ENCODE measurements around the gene AKAP8L.
"Not testable (repeated sequence)": the region's sequence is repeated elsewhere in the genome, so short reads cannot be mapped to it uniquely, and the experiment has no call there.

The AKAP8L gene

GRCh38 chr19:15399635-15400034, 19.2 kb downstream of the AKAP8L start:
- H3K27ac ChIP-seq (ENCODE audit: insufficient read depth, low read depth, low read length, poor library complexity, severe bottlenecking): no peak overlapping the region

GRCh38 chr19:15399234-15399515, 19.6 kb downstream of the AKAP8L start:
- peaks cover 41% of the 10 kb centered on the region for H3K36me3 ChIP-seq (ENCODE audit: control insufficient read depth, insufficient read depth, low read length)
- no peaks in the 10 kb centered on the region for H3K27me3 ChIP-seq (ENCODE audit: control insufficient read depth, insufficient read depth, low read length, poor library complexity, severe bottlenecking)
- WGBS, 2 experiments: 94 to 96% methylated on average over 8 of the region's 8 CpGs

More at GRCh38 chr19:15399635-15400034, 19.2 kb downstream of the AKAP8L start:
- no peaks in the 10 kb centered on the region for H3K4me1 ChIP-seq (ENCODE audit: control insufficient read depth, insufficient read depth, low read length)
- H3K9me3 ChIP-seq (ENCODE audit: control insufficient read depth, low read length): no peaks in the 10 kb centered on the region
- H3K27me3 ChIP-seq (ENCODE audit: control insufficient read depth, insufficient read depth, low read length, poor library complexity, severe bottlenecking): no peaks in the 10 kb centered on the region
- 95 to 97% methylated on average over 14 of the region's 14 CpGs for WGBS, 2 experiments
- H3K4me3 ChIP-seq (ENCODE audit: insufficient read depth, low read depth, low read length): no peak overlapping the region
- H3K36me3 ChIP-seq (ENCODE audit: control insufficient read depth, insufficient read depth, low read length): peaks cover 41% of the 10 kb centered on the region

GRCh38 chr19:15398501-15399233, 20.1 kb downstream of the AKAP8L start:
- no peak overlapping the region for H3K27ac ChIP-seq (ENCODE audit: insufficient read depth, low read depth, low read length, poor library complexity, severe bottlenecking)
- WGBS, 2 experiments: 96 to 97% methylated on average over 50 of the region's 50 CpGs
- H3K4me1 ChIP-seq (ENCODE audit: control insufficient read depth, insufficient read depth, low read length): no peaks in the 10 kb centered on the region
- H3K9me3 ChIP-seq (ENCODE audit: control insufficient read depth, low read length): no peaks in the 10 kb centered on the region
- no peaks in the 10 kb centered on the region for H3K27me3 ChIP-seq (ENCODE audit: control insufficient read depth, insufficient read depth, low read length, poor library complexity, severe bottlenecking)
- no peak overlapping the region for H3K4me3 ChIP-seq (ENCODE audit: insufficient read depth, low read depth, low read length)
- H3K36me3 ChIP-seq (ENCODE audit: control insufficient read depth, insufficient read depth, low read length): peaks cover 41% of the 10 kb centered on the region

More at GRCh38 chr19:15399234-15399515, 19.6 kb downstream of the AKAP8L start:
- no peak overlapping the region for H3K27ac ChIP-seq (ENCODE audit: insufficient read depth, low read depth, low read length, poor library complexity, severe bottlenecking)
- no peak overlapping the region for H3K4me3 ChIP-seq (ENCODE audit: insufficient read depth, low read depth, low read length)
- H3K9me3 ChIP-seq (ENCODE audit: control insufficient read depth, low read length): no peaks in the 10 kb centered on the region
- no peaks in the 10 kb centered on the region for H3K4me1 ChIP-seq (ENCODE audit: control insufficient read depth, insufficient read depth, low read length)

- H3K4me3 ChIP-seq (ENCODE audit: insufficient read depth, low read depth, low read length): no peak overlapping the region
- H3K27ac ChIP-seq (ENCODE audit: insufficient read depth, low read depth, low read length, poor library complexity, severe bottlenecking): no peak overlapping the region
- peaks cover 41% of the 10 kb centered on the region for H3K36me3 ChIP-seq (ENCODE audit: control insufficient read depth, insufficient read depth, low read length)
- H3K4me1 ChIP-seq (ENCODE audit: control insufficient read depth, insufficient read depth, low read length): no peaks in the 10 kb centered on the region
- WGBS, 2 experiments: 94 to 95% methylated on average over 11 of the region's 11 CpGs
- H3K9me3 ChIP-seq (ENCODE audit: control insufficient read depth, low read length): no peaks in the 10 kb centered on the region
- H3K27me3 ChIP-seq (ENCODE audit: control insufficient read depth, insufficient read depth, low read length, poor library complexity, severe bottlenecking): no peaks in the 10 kb centered on the region
Observed at GRCh38 chr19:15397782-15398181, 21.0 kb downstream of the AKAP8L start.

GRCh38 chr19:15397236-15397635, 21.6 kb downstream of the AKAP8L start:
- H3K27ac ChIP-seq (ENCODE audit: insufficient read depth, low read depth, low read length, poor library complexity, severe bottlenecking): no peak overlapping the region
- H3K4me1 ChIP-seq (ENCODE audit: control insufficient read depth, insufficient read depth, low read length): no peaks in the 10 kb centered on the region
- WGBS, 2 experiments: 94 to 95% methylated on average over 6 of the region's 6 CpGs
- no peak overlapping the region for H3K4me3 ChIP-seq (ENCODE audit: insufficient read depth, low read depth, low read length)
- no peaks in the 10 kb centered on the region for H3K27me3 ChIP-seq (ENCODE audit: control insufficient read depth, insufficient read depth, low read length, poor library complexity, severe bottlenecking)
- H3K36me3 ChIP-seq (ENCODE audit: control insufficient read depth, insufficient read depth, low read length): peaks cover 41% of the 10 kb centered on the region
- H3K9me3 ChIP-seq (ENCODE audit: control insufficient read depth, low read length): no peaks in the 10 kb centered on the region

- WGBS, 2 experiments: 94 to 98% methylated on average over 3 of the region's 3 CpGs
- no peaks in the 10 kb centered on the region for H3K9me3 ChIP-seq (ENCODE audit: control insufficient read depth, low read length)
- no peaks in the 10 kb centered on the region for H3K27me3 ChIP-seq (ENCODE audit: control insufficient read depth, insufficient read depth, low read length, poor library complexity, severe bottlenecking)
- no peak overlapping the region for H3K27ac ChIP-seq (ENCODE audit: insufficient read depth, low read depth, low read length, poor library complexity, severe bottlenecking)
- H3K36me3 ChIP-seq (ENCODE audit: control insufficient read depth, insufficient read depth, low read length): peaks cover 47% of the 10 kb centered on the region
- H3K4me1 ChIP-seq (ENCODE audit: control insufficient read depth, insufficient read depth, low read length): no peaks in the 10 kb centered on the region
- H3K4me3 ChIP-seq (ENCODE audit: insufficient read depth, low read depth, low read length): no peak overlapping the region
Observed at GRCh38 chr19:15396436-15396835, 22.4 kb downstream of the AKAP8L start.

GRCh38 chr19:15395251-15395650, 23.5 kb downstream of the AKAP8L start:
- not testable (repeated sequence) for H3K27me3 ChIP-seq (ENCODE audit: control insufficient read depth, insufficient read depth, low read length, poor library complexity, severe bottlenecking); H3K4me3 ChIP-seq (ENCODE audit: insufficient read depth, low read depth, low read length); H3K4me1 ChIP-seq (ENCODE audit: control insufficient read depth, insufficient read depth, low read length); H3K27ac ChIP-seq (ENCODE audit: insufficient read depth, low read depth, low read length, poor library complexity, severe bottlenecking); H3K9me3 ChIP-seq (ENCODE audit: control insufficient read depth, low read length)
- H3K36me3 ChIP-seq (ENCODE audit: control insufficient read depth, insufficient read depth, low read length): peaks cover 46% of the 10 kb centered on the region
- WGBS, 2 experiments: 93 to 94% methylated on average over 17 of the region's 17 CpGs

GRCh38 chr19:15394426-15394825, 24.4 kb downstream of the AKAP8L start:
- WGBS, 2 experiments: 97 to 100% methylated on average over 5 of the region's 5 CpGs
- Histone ChIP-seq H3K4me1 (ENCODE audit: control insufficient read depth, insufficient read depth, low read length) (no peaks in the 10 kb centered on the region), H3K4me3 (ENCODE audit: insufficient read depth, low read depth, low read length) (no peak overlapping the region), H3K9me3 (ENCODE audit: control insufficient read depth, low read length) (no peaks in the 10 kb centered on the region), H3K36me3 (ENCODE audit: control insufficient read depth, insufficient read depth, low read length) (peaks cover 47% of the 10 kb centered on the region), H3K27ac (ENCODE audit: insufficient read depth, low read depth, low read length, poor library complexity, severe bottlenecking) (no peak overlapping the region), H3K27me3 (ENCODE audit: control insufficient read depth, insufficient read depth, low read length, poor library complexity, severe bottlenecking) (no peaks in the 10 kb centered on the region)

- Histone ChIP-seq H3K27ac (ENCODE audit: insufficient read depth, low read depth, low read length, poor library complexity, severe bottlenecking) (no peak overlapping the region), H3K27me3 (ENCODE audit: control insufficient read depth, insufficient read depth, low read length, poor library complexity, severe bottlenecking) (no peaks in the 10 kb centered on the region), H3K4me1 (ENCODE audit: control insufficient read depth, insufficient read depth, low read length) (no peaks in the 10 kb centered on the region), H3K4me3 (ENCODE audit: insufficient read depth, low read depth, low read length) (no peak overlapping the region), H3K9me3 (ENCODE audit: control insufficient read depth, low read length) (no peaks in the 10 kb centered on the region), H3K36me3 (ENCODE audit: control insufficient read depth, insufficient read depth, low read length) (peaks cover 44% of the 10 kb centered on the region)
Observed at GRCh38 chr19:15393963-15394362, 24.8 kb downstream of the AKAP8L start.

GRCh38 chr19:15390814-15391213, 28.0 kb downstream of the AKAP8L start:
- 90 to 97% methylated on average over 2 of the region's 2 CpGs for WGBS, 2 experiments
- Histone ChIP-seq H3K27me3 (ENCODE audit: control insufficient read depth, insufficient read depth, low read length, poor library complexity, severe bottlenecking) (no peaks in the 10 kb centered on the region), H3K36me3 (ENCODE audit: control insufficient read depth, insufficient read depth, low read length) (peaks cover 19% of the 10 kb centered on the region), H3K9me3 (ENCODE audit: control insufficient read depth, low read length) (no peaks in the 10 kb centered on the region), H3K4me1 (ENCODE audit: control insufficient read depth, insufficient read depth, low read length) (no peaks in the 10 kb centered on the region), H3K4me3 (ENCODE audit: insufficient read depth, low read depth, low read length) (no peak overlapping the region), H3K27ac (ENCODE audit: insufficient read depth, low read depth, low read length, poor library complexity, severe bottlenecking) (no peak overlapping the region)

GRCh38 chr19:15381864-15382263, 36.9 kb downstream of the AKAP8L start:
- no peak overlapping the region for H3K4me3 ChIP-seq (ENCODE audit: insufficient read depth, low read depth, low read length)
- H3K4me1 ChIP-seq (ENCODE audit: control insufficient read depth, insufficient read depth, low read length): peaks cover 7% of the 10 kb centered on the region
- no peak overlapping the region for H3K27ac ChIP-seq (ENCODE audit: insufficient read depth, low read depth, low read length, poor library complexity, severe bottlenecking)
- no peaks in the 10 kb centered on the region for H3K27me3 ChIP-seq (ENCODE audit: control insufficient read depth, insufficient read depth, low read length, poor library complexity, severe bottlenecking)
- H3K9me3 ChIP-seq (ENCODE audit: control insufficient read depth, low read length): no peaks in the 10 kb centered on the region
- 90 to 91% methylated on average over 6 of the region's 6 CpGs for WGBS, 2 experiments
- no peaks in the 10 kb centered on the region for H3K36me3 ChIP-seq (ENCODE audit: control insufficient read depth, insufficient read depth, low read length)
